ENCODE results near the gene SCN2A. TPM values are rescaled to one million over a fixed set of nuclear protein-coding genes. Genes with fewer than 3 reads are reported as not detected.

The SCN2A gene
- total RNA-seq, 1 experiment from 2014 or later = 0.24 TPM

GRCh38 chr2:165348441-165348840 lies 109.2 kb downstream of the SCN2A start:
- Histone ChIP-seq H2BK5ac (ENCODE audit: insufficient read length, low read length) (no peak overlapping the region), H3K18ac (ENCODE audit: insufficient read length, low read depth, low read length) (no peak overlapping the region), H3K4ac (ENCODE audit: low read depth, low read length) (no peak overlapping the region), H2BK120ac (ENCODE audit: low read depth, low read length, poor library complexity, severe bottlenecking) (no peak overlapping the region), H2AK5ac (ENCODE audit: insufficient read length, low read length) (no peak overlapping the region), H3K27ac (ENCODE audit: insufficient read length, low read depth, low read length) (no peak overlapping the region), H4K8ac (replicated peaks; ENCODE audit: insufficient read length, low read depth, low read length) (no peak overlapping the region), H2AFZ (ENCODE audit: low read length) (no peak overlapping the region), H3K23me2 (ENCODE audit: insufficient read length, low read depth, low read length, poor library complexity, severe bottlenecking) (no peaks in the 10 kb centered on the region), H4K5ac (ENCODE audit: insufficient read length, low read depth, low read length) (no peak overlapping the region), H3K4me2 (ENCODE audit: insufficient read depth, insufficient read length, low read length) (no peak overlapping the region), H2BK12ac (ENCODE audit: insufficient read length, low read depth, low read length) (no peak overlapping the region), H3K14ac (ENCODE audit: insufficient read depth, low read length) (no peak overlapping the region), H3K56ac (ENCODE audit: insufficient read length, low read depth, low read length) (no peak overlapping the region), H4K91ac (ENCODE audit: insufficient read length, low read depth, low read length) (no peak overlapping the region), H3K23ac (ENCODE audit: insufficient read length, low read depth, low read length) (no peak overlapping the region), H2BK15ac (ENCODE audit: low read depth, low read length) (no peak overlapping the region), H3K9ac (ENCODE audit: extremely low read depth, insufficient read length, low read length) (no peak overlapping the region), H3K9me3 (ENCODE audit: control insufficient read depth, low read depth, low read length) (no peaks in the 10 kb centered on the region), H2BK20ac (ENCODE audit: low read depth, low read length, poor library complexity, severe bottlenecking) (no peak overlapping the region), H3T11ph (ENCODE audit: low read length) (no peak overlapping the region), H3K4me1 (ENCODE audit: insufficient read depth, low read length) (no peaks in the 10 kb centered on the region), H3K79me1 (ENCODE audit: insufficient read depth, low read depth, low read length, poor library complexity, severe bottlenecking) (no peaks in the 10 kb centered on the region), H3K27me3 (ENCODE audit: insufficient read depth, low read length) (no peaks in the 10 kb centered on the region), H3K79me2 (ENCODE audit: insufficient read depth, low read length) (no peaks in the 10 kb centered on the region), H4K20me1 (ENCODE audit: control insufficient read depth, insufficient read depth, insufficient read length) (no peaks in the 10 kb centered on the region)
- Mint-ChIP-seq H3K9me3 (no peaks in the 10 kb centered on the region), H3K4me1 (no peaks in the 10 kb centered on the region), H3K27me3 (ENCODE audit: low read depth) (no peaks in the 10 kb centered on the region), H3K36me3 (ENCODE audit: insufficient read depth in 1 of 3, low read depth in 3 of 3) (no peaks in the 10 kb centered on the region), H3K27ac (no peak overlapping the region), H3K4me3 (no peak overlapping the region)
- DNase-seq = no peak
- WGBS (ENCODE audit: extremely low coverage, insufficient read length, low lambda C conversion rate) = no CpG with 5 or more reads among the region's 1 CpG
- TF ChIP-seq CTCF (conservative IDR thresholded peaks at IDR 0.05) = no peak

Measured in H9 (cell line).